ENCODE results near the gene HOMER2. TPM values are rescaled to one million over a fixed set of nuclear protein-coding genes. Genes with fewer than 3 reads are reported as not detected.

HOMER2 gene
- total RNA-seq, 1 donor, result 11.6 TPM

Other genes starting within 250 kb of the HOMER2 start
- under 0.01 and 0.36 TPM in 2 replicates for gene AP3B2, start 242.8 kb downstream of the HOMER2 start, total RNA-seq
- gene FSD2, start 146.7 kb downstream of the HOMER2 start, total RNA-seq, result not detected in 2 replicates
- gene WHAMM, start 143.1 kb downstream of the HOMER2 start, total RNA-seq, result 8.0 and 8.3 TPM in 2 replicates
- 25.6 and 26.4 TPM in 2 replicates for gene RAMAC, start 33.5 kb upstream of the HOMER2 start, total RNA-seq
- 10.9 and 13.4 TPM in 2 replicates for gene C15orf40, start 58.9 kb upstream of the HOMER2 start, total RNA-seq
- 88.3 and 99.6 TPM in 2 replicates for gene BTBD1, start 114.5 kb upstream of the HOMER2 start, total RNA-seq
- 0.29 and 0.36 TPM in 2 replicates for gene TM6SF1, start 154.9 kb upstream of the HOMER2 start, total RNA-seq

All from osteoblast (primary cell).